Right lobe of liver (tissue), 4 donors: Measurements from ENCODE around the gene TCOF1.

Experiments used
- CTCF ChIP-seq, 4 donors: fragments of 200-600 bp in 3 of 4; fragments of 450-650 bp in 1 of 4; IDR thresholded peaks; one replicate each; pipeline versions ENCODE4 v1.5.1 to v1.8.0; 2016 to 2022; ENCODE audit warnings: antibody characterized with exemption in 4 of 4, mild to moderate bottlenecking in 2 of 4
- POLR2A ChIP-seq: fragments of 450-650 bp; IDR thresholded peaks from one replicate; pipeline ENCODE4 v1.6.1; 2017; ENCODE audit warnings: antibody characterized with exemption, mild to moderate bottlenecking
- donor health status: DM: no; HTN: no; CAD: no.
- donor health status: DM: no; HTN: no; CAD: no.
- donor health status: DM: no; HTN: yes; CAD: no.

- TF ChIP-seq CTCF (IDR thresholded peaks at IDR 0.05) (no peak), POLR2A (no peak)
Measured at GRCh38 chr5:150318613-150319483, 38.6 kb upstream of the TCOF1 start.
